ENCODE measurements around the gene GLYR1.
"Not testable (repeated sequence)": the region's sequence is repeated elsewhere in the genome, so short reads cannot be mapped to it uniquely, and the experiment has no call there.

The GLYR1 gene

GRCh38 chr16:4785758-4786433, 61.2 kb downstream of the GLYR1 start:
- no peak for DNase-seq

DNA sequence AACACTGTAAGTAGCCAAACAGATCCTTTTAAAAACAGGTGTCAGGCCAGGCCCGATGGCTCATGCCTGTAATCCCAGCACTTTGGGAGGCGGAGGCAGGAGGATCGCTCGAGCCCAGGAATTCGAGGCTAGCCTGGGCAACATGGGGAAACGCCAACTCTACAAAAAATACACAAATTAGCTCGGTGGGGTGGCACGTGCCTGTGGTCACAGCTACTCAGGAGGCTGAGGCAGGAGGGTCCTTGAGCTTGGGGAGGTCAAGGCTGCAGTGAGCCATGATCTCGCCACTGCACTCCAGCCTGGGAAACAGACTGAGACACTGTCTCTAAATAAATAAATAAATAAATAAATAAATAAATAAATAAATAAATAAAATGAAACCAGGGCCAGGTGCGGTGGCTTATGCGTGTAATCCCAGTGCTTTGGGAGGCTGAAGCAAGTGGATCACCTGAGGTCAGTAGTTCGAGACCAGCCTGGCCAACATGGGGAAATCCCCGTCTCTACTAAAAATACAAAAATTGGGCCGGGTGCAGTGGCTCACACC, 62.6 kb downstream of the GLYR1 start:
- DNase-seq: not testable (repeated sequence)

- DNase-seq: no peak
Observed at GRCh38 chr16:4783951-4784336, 63.1 kb downstream of the GLYR1 start.

GRCh38 chr16:4783251-4783950, 63.7 kb downstream of the GLYR1 start:
- no peak for DNase-seq

- DNase-seq: no peak
Observed at GRCh38 chr16:4780235-4780634, 66.9 kb downstream of the GLYR1 start.

DNA sequence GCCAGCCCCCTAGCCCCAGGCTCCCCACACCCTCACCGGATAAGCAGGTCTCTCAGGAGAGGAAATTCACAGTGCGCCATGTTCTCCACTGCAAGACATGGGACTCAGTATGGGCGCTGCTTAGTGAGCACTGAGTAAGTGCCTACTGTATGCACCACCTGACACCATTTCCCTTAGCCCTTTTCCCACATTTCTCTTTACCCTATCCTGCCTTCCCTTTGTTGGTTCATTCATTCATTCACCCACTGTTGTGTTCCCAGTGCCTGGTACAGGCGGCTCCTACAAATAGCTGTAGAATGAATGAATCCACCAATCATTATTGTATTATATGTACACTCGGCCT, 69.1 kb downstream of the GLYR1 start:
- DNase-seq: no peak

GRCh38 chr16:4777339-4778049, 69.6 kb downstream of the GLYR1 start:
- DNase-seq: no peak

DNA sequence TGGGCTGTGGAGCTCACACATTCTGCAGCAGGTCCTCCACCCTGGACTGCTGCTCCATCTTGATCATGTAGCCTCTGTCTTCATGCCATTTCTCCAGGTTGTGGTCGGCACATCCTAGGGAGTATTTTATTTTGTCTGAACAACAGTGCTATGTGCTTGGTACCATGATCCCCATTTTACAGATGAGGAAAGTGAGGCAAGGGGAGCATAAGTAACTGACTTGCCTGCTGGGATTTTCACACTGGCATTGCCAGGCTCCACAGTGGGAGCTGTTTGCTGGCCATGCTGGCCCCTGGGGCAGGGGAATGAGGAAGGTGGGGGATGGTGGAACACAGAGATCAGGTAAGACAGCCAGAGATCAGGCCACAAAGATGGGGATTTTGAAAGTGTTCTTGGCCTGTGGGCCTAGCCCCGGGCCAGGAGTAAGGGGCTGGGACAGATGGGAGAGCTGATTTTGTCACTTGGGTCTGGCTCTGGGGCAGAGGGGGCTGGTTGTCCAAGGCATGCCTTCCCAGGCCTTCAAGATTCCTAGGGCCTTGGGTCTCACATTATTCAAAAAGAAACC, 70.9 kb downstream of the GLYR1 start:
- DNase-seq: no peak

DNA sequence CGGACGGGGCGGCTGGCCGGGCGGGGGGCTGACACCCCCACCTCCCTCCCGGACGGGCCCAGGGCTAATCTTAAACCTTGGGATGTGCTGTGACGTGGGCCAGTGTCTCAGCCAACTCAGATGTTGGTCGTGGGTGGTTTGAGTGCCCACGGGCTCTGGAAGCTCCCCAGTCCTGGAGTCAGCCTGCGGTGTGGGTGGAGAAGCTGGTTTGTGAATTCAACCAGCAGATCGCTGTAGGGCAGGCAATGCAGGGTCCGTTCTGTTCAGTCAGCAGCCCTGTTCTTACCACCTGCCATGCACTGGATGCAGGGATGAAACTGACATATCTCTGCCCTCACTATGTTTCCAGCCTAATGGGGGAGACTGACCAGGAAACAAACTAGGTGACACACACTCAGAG, 72.1 kb downstream of the GLYR1 start:
- no peak for DNase-seq

DNA sequence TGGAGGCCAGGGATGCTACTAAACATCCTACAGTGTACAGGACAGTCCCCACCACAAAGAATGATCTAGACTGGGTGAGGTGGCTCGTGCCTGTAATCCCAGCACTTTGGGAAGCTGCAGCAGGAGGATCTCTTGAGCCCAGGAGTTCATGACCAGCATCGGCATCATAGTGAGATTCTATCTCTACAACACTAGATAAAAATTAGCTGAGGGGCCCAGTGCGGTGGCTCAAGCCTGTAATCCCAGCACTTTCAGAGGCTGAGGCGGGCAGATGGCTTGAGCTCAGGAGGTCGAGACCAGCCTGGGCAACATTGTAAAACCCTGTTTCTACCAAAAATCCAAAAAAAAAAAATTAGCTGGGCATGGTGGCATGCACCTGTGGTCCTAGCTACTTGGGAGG, 74.7 kb downstream of the GLYR1 start:
- no peak for DNase-seq

DNA sequence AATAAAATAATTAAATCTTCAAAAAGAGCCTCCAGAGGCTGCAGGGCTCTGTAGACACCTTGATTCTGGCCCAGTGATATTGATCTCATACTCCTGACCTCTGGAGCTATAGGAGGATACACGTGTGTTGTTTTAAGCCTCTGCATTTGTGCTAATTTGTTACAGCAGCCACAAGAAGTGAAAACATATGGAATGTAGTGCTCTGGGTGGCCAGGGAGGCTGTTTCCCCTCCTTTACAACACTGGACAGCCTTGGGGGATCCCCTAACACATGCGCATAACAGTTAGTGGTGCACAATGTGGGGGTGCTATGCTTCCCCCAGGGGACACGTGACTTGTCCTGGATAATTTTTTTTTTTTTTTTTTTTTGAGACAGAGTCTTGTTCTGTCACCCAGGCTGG, 75.4 kb downstream of the GLYR1 start:
- no peak for DNase-seq

DNA sequence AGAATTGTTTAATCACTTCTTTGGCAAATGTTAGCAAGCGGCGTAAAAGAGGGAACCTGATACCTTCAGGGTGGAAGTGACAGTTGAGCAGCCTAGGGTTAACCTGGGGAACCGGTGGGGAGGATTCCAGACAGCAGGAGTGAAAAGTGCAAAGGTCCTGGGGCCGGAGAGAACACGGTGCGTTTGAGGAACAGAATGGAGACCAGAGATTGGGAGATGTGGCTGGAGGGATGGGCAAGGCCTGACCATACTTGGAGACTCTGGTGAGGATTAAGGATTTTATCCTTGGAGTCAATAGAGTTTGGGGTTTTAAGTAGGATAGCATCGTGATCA, 77.8 kb downstream of the GLYR1 start:
- DNase-seq: no peak

DNA sequence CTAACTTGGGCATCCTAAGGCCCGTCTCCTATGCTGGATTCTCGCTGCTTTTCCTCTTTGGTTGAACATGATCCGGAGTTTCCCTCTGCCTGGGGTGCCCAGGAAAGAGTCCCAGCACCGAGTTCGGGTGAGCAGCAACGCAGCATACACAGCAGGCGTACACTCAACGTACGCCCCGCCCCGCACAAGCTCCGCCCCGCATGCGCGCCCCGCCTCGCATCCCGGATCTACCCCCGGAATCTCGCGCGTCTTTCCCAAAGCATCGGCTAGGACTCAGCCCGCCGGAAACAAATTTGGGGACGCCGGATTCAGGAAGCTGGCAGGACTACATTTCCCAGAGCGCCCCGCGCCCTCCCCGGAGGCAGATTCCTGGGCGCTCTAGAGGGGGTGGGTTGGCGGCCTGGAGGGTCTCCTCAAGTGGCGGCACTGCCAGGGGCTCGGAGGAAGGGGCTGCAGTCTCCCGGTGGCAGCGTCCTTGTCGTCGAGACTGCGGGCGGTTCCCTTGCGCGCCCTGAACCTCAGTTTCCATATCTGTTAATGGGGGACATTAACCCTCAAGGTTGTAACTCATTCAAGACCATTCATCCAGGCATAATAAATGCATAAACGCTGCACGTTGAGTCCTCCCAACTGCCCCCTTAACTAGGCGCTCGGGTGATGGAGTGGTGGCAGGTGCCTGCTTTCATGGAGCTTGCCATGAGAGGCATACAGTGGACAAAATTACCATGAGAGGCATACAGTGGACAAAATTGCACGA, 78.4 kb downstream of the GLYR1 start:
- peak; percentile 90 for DNase-seq

GRCh38 chr16:4767872-4768548, 79.1 kb downstream of the GLYR1 start:
- DNase-seq: no peak

DNA sequence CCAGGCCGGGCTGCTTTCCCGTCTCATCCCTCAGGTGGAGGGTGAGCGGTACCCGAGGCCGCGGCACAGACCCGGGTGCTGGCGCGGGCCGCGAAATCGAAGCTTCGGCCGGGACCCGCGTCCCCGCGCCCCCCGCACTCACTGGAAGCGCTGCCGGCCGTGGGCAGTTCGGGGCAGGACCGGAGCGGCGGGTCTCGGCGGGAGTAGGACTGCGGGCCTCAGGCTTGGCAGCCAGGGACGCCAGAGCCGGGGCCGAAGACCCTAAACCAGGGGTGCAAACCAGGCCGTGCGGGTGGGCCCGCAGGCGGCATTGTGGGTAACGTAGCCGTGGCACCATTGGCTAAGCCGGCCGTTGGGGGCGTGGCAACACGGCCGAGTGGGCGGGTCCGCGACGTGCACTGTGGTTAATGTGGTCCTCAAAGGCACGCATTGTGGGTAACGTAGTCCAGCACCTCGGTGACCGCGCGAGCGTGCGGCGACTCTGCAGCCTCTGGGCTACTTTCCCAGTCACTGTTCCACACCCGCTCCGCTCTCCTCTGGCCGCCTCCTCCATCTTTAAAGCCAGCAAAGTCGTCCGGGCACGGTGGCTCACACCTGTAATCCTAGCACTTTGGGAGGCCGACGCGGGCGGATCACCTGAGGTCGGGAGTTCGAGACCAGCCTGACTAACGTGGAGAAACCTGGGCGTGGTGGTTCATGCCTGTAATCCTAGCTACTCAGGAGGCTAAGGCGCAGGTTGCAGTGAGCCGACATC, 80.0 kb downstream of the GLYR1 start, which contains the start of gene ZNF500:
Gene ZNF500 (minus strand): TSS at position 288 of the 754 bp plus-strand sequence. CDS start 1,184 bp downstream, outside the sequence.
- peak; percentile 98 for DNase-seq

DNA sequence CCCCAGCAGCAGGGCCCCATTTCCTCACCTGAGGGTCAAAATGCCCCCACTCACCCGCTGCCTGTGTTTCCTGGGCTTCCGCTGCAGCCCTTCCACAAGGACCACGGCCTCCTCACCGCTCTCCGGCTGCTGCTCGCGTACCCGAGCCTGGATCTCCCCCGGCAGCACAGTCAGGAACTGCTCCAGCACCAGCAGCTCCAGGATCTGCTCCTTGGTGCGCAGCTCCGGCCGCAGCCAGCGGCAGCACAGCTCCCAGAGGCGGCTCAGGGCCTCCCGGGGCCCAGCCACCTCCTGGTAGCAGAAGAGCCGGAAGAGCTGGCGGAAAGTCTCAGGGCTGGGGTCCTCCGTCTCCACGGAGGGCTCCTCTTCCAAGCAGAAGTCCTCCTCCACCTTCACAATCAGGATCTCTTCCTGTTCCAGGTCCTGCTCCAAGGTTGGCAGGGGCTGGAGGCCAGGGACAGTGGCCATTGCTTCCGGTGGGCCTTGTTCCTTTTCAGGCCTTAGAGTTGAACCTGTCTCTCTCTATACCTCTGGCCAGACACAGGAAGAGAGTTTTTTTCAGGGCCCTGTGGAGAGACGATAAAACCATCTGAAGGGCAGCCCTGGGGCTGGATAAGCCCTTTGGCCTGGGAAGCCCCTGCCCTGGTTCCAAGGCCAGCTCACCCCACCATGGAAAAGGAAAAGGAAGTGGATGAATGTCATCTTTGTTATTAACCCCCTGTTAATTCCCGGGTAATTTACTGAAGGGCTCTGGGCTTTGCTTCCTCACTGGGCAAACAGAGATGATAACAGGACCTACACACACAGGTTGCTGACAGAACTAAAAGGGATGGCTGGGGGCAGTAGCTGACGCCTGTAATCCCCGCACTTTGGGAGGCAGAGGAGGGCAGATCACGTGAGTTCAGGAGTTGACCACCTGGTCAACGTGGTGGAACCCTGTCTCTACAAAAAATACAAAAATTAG, 81.3 kb downstream of the GLYR1 start:
- DNase-seq: no peak

- no peak for DNase-seq
Observed at GRCh38 chr16:4763791-4764190, 83.3 kb downstream of the GLYR1 start.

DNA sequence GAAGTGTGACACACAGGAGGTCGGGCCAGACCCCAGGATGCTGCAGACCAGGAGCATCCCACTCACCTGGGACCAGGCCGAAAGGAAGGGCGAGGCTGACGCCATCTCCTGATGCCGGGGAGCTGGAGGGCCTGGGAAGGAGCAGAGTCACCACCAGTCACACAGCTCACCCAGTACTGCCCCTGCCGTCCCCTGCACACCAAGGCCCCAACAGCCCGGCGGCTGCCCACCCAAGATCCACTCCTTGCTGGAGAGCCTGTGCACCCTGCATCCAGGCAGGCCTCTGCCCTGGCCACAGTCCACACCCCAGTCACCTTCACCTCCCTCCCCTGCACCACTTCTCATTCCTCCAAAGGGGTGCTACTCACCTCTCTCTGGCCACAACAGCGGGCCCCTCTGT, 84.9 kb downstream of the GLYR1 start:
- no peak for DNase-seq

DNA sequence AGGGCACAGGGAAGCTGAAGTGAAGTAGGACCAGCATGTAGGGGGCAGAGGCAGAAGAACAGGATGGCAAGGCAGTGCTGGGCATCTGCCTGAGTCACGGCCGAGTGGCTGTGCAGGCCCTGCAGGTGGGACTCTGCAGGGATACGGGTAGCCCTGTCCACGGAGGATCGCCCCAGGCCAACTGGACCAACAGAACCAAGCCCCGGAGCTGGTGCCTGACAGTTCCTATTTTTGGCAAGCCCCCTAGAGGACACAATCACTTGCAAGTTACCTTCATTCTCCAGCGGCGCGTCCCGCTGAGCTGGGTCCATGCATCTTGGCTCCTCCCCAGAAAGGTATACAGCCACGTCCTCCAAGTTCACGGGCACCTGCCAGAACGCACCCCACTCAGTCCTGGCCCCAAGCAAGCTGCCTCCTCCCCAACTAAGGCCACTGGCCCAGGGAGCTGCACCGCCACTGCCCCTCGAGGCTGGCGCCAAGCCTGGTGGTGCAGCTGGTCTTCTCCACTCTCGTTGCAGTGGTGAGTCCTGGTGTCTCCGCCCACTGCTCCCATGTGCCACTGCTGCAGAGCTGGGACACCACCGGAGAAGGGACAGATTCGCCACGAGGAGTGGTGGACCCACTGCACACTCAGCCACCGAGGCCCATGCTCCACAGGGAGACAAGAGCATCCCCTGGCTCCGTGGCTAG, 86.7 kb downstream of the GLYR1 start:
- DNase-seq: no peak

DNA sequence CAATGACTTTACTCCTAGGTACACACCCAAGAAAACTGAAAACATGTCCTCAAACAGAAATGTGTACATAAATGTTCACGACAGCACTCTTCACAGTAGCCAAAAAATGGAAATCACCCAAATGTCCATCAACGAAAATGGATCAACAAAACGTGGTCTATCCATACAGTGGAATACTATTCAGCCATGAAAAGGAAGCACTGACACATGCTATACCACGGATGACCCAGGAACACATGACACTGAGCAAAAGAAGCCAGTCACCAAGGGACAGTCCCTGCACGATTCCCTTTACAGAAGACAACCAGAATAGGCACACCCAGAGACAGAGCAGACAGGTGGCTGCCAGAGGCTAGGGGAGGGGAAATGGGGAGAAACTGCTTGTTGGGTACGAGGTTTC, 91.4 kb downstream of the GLYR1 start:
- no peak for DNase-seq
